GM10266 (cell line): Measurements from ENCODE around the gene OGDH.

ENCODE experiments used
- DNase-seq: peaks from one replicate; pipeline ENCODE4 v3.0.0; 2012; ENCODE audit errors: extremely low spot score
- CTCF ChIP-seq: IDR thresholded peaks from 2 replicates; pipeline ENCODE4 v1.5.1; 2012; ENCODE audit warnings: mild to moderate bottlenecking, low read depth; ENCODE audit not compliant: control insufficient read depth, insufficient read depth; ENCODE audit errors: missing control alignments

Gene OGDH

GRCh38 chr7:44671069-44671468 lies 64.6 kb downstream of the OGDH start:
- DNase-seq: no peak
- no peak for TF ChIP-seq CTCF

- TF ChIP-seq CTCF: no peak
- no peak for DNase-seq
These were observed 66.9 kb downstream of the OGDH start for GRCh38 chr7:44673324-44673723.

GRCh38 chr7:44673771-44674170 lies 67.3 kb downstream of the OGDH start:
- no peak for DNase-seq
- no peak for TF ChIP-seq CTCF

DNA sequence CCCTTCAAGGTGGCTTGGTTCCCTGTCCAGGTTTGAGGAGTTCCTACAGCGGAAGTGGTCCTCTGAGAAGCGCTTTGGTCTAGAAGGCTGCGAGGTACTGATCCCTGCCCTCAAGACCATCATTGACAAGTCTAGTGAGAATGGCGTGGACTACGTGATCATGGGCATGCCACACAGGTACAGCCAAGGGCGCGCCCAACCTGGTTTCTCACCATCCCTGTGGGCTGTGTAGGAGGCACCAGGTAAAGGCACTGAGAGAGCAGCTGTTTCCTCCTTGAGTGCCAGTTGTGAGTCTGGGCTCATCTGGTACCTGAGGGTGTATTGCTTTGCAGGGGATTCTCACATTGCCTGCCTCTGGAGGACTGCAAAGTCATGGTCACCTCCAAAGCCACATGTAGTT lies 68.0 kb downstream of the OGDH start:
- no peak for DNase-seq
- no peak for TF ChIP-seq CTCF

- TF ChIP-seq CTCF: no peak
- no peak for DNase-seq
These were observed 70.3 kb downstream of the OGDH start for GRCh38 chr7:44676776-44677175.

GRCh38 chr7:44678101-44678470 lies 71.7 kb downstream of the OGDH start:
- TF ChIP-seq CTCF: no peak
- DNase-seq: no peak

DNA sequence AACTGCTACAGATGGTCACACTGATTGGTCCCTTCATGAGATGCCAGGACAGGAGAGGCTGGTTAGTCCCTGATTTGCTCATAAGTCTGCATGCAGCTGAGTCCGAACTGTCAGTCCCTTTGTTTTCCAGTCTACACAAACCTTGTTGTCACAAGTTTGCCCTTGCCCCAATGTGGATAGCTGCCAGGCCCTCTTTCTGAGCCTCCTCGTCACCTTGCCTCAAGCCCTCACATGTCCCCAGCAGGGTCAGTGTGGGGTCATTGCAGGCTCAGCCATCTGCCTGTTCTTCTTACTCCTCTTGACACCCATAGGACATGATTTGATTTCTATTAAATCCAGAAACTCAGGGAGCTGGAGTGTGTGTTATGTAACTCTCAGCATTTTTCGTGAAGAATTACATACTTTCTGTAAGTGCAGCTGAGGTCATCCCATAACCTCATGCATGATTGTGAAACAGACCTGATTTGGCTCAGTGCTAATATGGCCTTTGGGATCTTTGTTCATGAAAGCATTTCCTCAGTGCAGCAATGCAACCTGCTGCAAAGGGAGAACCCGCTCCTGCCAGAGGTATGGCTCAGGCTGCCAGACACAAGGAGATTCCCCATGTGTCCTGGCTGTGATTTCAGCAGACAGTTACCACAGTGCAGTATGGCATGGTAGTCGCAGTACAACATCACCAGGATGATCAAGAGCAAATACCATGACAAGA lies 72.2 kb downstream of the OGDH start:
- TF ChIP-seq CTCF: no peak
- DNase-seq: no peak
